Naive thymus-derived CD8-positive, alpha-beta T cell (primary cell): ENCODE measurements around the gene ZBTB7A. TPM values are rescaled to one million over a fixed set of nuclear protein-coding genes. Genes with fewer than 3 reads are reported as not detected.

Experiments
- ATAC-seq, 2 donors: fragments of 150-1000 bp; cut with Tn5 transposase in 1 of 2; sonication (Bioruptor Pico), chemical (Tn5 transposase) in 1 of 2; 1 replicate in 1 of 2; 2 replicates in 1 of 2; pipeline ENCODE4 v1.10.0; 2021; ENCODE audit warnings: mild to moderate bottlenecking in 2 of 2, moderate library complexity in 2 of 2
- POLR2A ChIA-PET: fragments of 350-600 bp; sonication (Branson Sonifier 250); formaldehyde crosslinking; loops from one replicate; lab custom pipeline; 2021; ENCODE audit warnings: antibody characterized with exemption; lab: Charles Lee
- DNase-seq, 10 donors: peaks; one replicate each; pipeline versions ENCODE4 v3.0.0 to v3.0.0-alpha.2; 2020 to 2022
- H3K27ac Mint-ChIP-seq, 10 donors: one replicate each; pipeline ENCODE4 v1.8.0; 2020 to 2022; ENCODE audit warnings: mild to moderate bottlenecking in 10 of 10, mixed read lengths in 10 of 10, moderate library complexity in 4 of 10, inconsistent platforms in 1 of 10
- H3K27me3 Mint-ChIP-seq, 5 donors: one replicate each; pipeline ENCODE4 v1.8.0; 2021 to 2022; ENCODE audit warnings: mixed read lengths in 5 of 5
- H3K36me3 Mint-ChIP-seq, 3 donors: one replicate each; pipeline ENCODE4 v1.8.0; 2020 to 2022; ENCODE audit warnings: mixed read lengths in 3 of 3, mild to moderate bottlenecking in 2 of 3, inconsistent platforms in 1 of 3
- H3K4me1 Mint-ChIP-seq, 4 donors: one replicate each; pipeline ENCODE4 v1.8.0; 2021 to 2022; ENCODE audit warnings: mixed read lengths in 4 of 4
- H3K4me3 Mint-ChIP-seq, 10 donors: one replicate each; pipeline ENCODE4 v1.8.0; 2020 to 2022; ENCODE audit warnings: mild to moderate bottlenecking in 10 of 10, mixed read lengths in 10 of 10, moderate library complexity in 6 of 10, inconsistent platforms in 1 of 10
- H3K9me3 Mint-ChIP-seq, 9 donors: one replicate each; pipeline ENCODE4 v1.8.0; 2020 to 2022; ENCODE audit warnings: mixed read lengths in 9 of 9, mild to moderate bottlenecking in 3 of 9, inconsistent platforms in 1 of 9, moderate library complexity in 1 of 9
- polyA plus RNA-seq, 3 donors: library from polyadenylated mRNA; unstranded; fragments of 300-500 nt; fragmentation: Illumina TruSeq; gene quantifications; one replicate each; pipeline ENCODE4 v1.2.3, GENCODE V29; 2021
- total RNA-seq, 8 experiments: library from RNA in 2 of 8; stranded (reverse) in 2 of 8; gene quantifications; one replicate each; pipeline ENCODE4 v1.2.3 and lab custom pipeline; 2021 to 2026

The ZBTB7A gene
- total and polyA plus RNA-seq, 5 experiments from 2014 or later: 31.3 to 59.9 (median 52.2) TPM

DNA sequence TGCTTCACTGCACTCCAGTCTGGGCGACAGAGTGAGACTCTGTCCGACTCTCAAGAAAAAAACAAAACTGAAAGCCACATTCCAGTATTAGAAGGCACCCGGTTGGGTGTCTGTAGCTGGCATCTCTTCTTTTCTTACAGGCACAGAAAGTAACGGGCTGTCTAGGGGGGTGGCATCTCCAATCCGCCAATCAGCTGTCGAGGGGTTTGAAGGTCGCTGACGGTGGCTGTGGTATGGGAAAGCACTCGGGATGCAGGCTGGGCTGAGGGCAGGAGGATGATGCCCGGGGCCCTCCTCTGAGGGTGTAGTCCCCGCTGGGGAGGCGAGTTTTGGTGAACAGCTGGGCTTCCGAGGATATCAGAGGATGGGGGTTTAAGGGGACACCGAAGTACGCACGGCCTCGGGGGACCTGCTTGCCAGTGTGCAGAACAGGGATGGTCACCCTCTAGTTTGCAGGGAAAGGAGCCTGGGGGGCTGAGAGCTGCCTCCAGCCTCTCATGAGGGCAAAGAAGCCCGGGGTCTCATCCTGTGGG is 27.0 kb upstream of the ZBTB7A start:
- DNase-seq: no peak
- H3K36me3 Mint-ChIP-seq: peaks cover 0 to 21% (median 6%) of the 10 kb centered on the region in 3 donors
- POLR2A ChIA-PET: interaction anchor here (0.6 to 5.0 kb wide), 3 partner anchors 11 to 573 kb away, joined by 3 to 32 read pairs (median 4); partner anchors contain the start of gene ZBTB7A

DNA sequence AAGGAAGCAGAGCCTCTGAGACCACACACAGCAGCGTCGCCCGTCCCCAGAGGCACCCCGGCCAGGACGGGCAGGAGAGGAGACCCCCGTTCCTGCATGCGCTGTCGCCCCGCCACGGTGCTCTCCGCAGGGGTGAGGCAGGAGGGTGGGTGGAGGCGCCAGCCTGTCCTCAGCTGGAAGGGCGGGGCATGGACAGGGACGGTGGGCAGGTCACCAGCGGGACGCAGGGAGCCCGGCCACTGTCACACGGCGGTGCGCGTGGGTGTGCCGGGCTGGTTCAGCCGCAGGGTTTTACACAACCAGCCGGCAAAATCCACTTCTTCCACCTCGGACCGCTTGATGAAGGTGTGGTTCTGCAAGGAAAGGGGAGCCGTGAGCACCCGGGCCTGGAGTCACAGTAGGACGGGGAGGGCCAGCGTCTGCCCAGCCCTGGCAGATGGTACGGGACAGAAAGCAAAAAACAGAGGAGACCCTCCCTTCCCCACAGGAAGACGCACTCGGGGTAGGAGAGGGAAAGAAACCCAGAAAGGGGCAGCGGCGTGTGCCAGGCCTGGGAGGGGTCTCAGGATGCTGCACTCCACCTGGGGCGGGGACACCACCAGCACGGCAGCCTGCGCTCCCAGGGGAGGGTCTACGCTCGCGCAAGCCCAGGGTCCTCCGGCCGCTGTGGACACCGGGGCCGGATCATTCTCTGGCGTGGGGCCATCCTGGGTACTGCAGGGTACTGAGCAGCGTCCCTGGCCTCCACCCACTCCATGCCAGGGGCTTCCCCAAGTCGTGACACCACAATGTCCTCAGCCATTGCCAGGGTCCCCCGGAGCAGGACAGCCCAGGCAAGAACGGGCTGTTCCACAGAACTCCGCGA is 23.9 kb upstream of the ZBTB7A start:
- peak overlapping the region in 1 of 10 donors; percentile 11 for H3K4me3 Mint-ChIP-seq
- H3K9me3 Mint-ChIP-seq: no peaks in the 10 kb centered on the region
- no peak for DNase-seq

More for the DNA sequence above, 27.0 kb upstream of the ZBTB7A start:
- Mint-ChIP-seq H3K27ac (peak overlapping the region in 6 of 10 donors; percentile 28 to 69 (median 58)), H3K27me3 (no peaks in the 10 kb centered on the region), H3K9me3 (no peaks in the 10 kb centered on the region), H3K4me1 (peaks cover 6 to 18% (median 15%) of the 10 kb centered on the region in 4 donors), H3K4me3 (no peak overlapping the region)
- ATAC-seq: no peak

DNA sequence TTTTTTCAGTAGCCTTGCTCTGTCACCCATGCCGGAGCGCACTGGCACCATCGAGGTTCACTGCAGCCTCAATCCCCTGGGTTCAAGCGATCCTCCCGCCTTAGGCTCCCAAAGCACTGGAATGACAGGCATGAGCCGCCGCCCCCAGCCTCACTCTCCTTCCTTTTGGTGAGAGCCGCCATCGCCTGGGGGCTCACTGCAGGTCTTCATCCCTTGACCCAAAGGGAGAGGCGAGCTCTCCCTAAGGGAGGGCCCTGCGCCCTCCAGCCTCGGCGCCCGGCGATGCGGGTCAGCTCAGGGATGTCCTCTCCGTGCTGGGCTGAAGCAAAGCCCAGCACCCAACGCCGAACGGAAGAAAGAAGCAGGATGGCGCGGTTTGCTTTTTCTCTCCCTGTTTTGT is 23.2 kb upstream of the ZBTB7A start:
- peak overlapping the region in 4 of 10 donors; percentile 4 to 71 (median 38) for H3K4me3 Mint-ChIP-seq
- ATAC-seq (no peak), DNase-seq (no peak)
- peak overlapping the region in 9 of 10 donors; percentile 78 to 96 (median 92) for H3K27ac Mint-ChIP-seq
- peaks cover 18 to 51% (median 41%) of the 10 kb centered on the region in 4 donors for H3K4me1 Mint-ChIP-seq
- no peaks in the 10 kb centered on the region for H3K27me3 Mint-ChIP-seq
- POLR2A ChIA-PET: interaction anchor here (0.5 to 2.3 kb wide), 13 partner anchors 9 to 659 kb away, joined by 4 to 48 read pairs (median 6); partner anchors contain the start of genes PIAS4 and ZBTB7A
- no peaks in the 10 kb centered on the region for H3K9me3 Mint-ChIP-seq
- H3K36me3 Mint-ChIP-seq: peaks cover 0 to 5% (median 0%) of the 10 kb centered on the region in 3 donors

More for the DNA sequence above, 23.9 kb upstream of the ZBTB7A start:
- Mint-ChIP-seq H3K4me1 (peaks cover 18 to 48% (median 41%) of the 10 kb centered on the region in 4 donors), H3K27me3 (no peaks in the 10 kb centered on the region), H3K27ac (peak overlapping the region in 8 of 10 donors; percentile 3 to 96 (median 88)), H3K36me3 (peaks cover 0 to 5% (median 0%) of the 10 kb centered on the region in 3 donors)
- no peak for ATAC-seq
- POLR2A ChIA-PET: interaction anchor here (0.5 to 2.3 kb wide), 11 partner anchors 8 to 660 kb away, joined by 4 to 48 read pairs (median 8); partner anchors contain the start of genes PIAS4 and ZBTB7A

DNA sequence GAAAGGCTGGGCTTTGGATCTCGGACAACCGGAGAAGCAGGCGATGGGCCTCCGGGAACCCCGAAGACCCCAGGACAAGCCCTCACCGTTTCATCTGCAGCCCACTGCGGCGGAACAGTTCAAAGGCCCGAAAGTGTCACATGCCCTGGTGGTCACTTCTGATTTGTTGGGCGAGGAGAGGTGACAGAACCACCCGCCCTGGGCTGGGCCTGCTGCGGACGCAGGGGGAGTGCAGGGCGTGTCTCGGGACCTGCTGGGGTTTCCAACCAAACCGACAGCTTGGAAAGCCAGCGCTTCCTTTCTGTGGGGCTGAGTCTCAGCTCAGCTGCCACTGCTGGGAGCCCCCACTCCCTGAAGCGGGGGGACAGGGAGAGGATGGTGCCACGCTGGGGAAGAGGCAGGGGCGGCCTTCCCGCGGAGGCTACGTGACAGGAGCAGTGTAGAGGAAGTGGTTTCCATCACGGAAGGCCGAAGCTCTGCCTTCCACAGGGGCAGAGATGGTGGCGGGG is 22.8 kb upstream of the ZBTB7A start:
- H3K36me3 Mint-ChIP-seq: peaks cover 0 to 5% (median 0%) of the 10 kb centered on the region in 3 donors
- H3K9me3 Mint-ChIP-seq: no peaks in the 10 kb centered on the region
- ATAC-seq: peak; percentile 48 to 56
- H3K4me3 Mint-ChIP-seq: peak overlapping the region; percentile 58 to 84 (median 78)
- H3K27me3 Mint-ChIP-seq: no peaks in the 10 kb centered on the region
- POLR2A ChIA-PET: interaction anchor here (0.5 to 2.3 kb wide), 20 partner anchors 9 to 1811 kb away, joined by 3 to 48 read pairs (median 6); partner anchors contain the start of genes PIAS4 and ZBTB7A
- H3K27ac Mint-ChIP-seq: peak overlapping the region; percentile 78 to 96 (median 94)
- DNase-seq: peak in 7 of 10 donors; percentile 14 to 64 (median 40)
- H3K4me1 Mint-ChIP-seq: peaks cover 18 to 56% (median 46%) of the 10 kb centered on the region in 4 donors

DNA sequence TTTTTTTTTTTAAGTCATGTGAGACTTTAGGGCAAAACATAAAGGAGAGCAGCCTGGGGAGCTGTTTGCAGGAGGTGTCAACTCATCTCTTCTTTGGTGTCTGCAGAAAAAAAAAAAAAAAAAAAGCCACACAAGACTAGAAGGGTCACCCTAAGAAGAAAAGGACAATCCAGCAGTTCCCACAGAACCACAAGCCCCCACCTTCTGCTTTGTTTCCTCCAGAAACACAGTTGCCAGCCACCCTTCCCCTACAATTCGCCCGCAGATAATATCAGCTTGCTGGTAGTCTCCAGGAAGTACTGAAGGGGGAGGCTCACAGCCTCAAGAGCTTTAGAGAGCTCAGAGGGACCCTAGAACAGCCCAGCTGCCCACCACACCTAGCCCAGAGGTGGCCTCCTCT is 22.3 kb upstream of the ZBTB7A start:
- DNase-seq: peak in 8 of 10 donors; percentile 33 to 75 (median 56)
- Mint-ChIP-seq H3K9me3 (no peaks in the 10 kb centered on the region), H3K36me3 (peaks cover 0 to 5% (median 0%) of the 10 kb centered on the region in 3 donors)

DNA sequence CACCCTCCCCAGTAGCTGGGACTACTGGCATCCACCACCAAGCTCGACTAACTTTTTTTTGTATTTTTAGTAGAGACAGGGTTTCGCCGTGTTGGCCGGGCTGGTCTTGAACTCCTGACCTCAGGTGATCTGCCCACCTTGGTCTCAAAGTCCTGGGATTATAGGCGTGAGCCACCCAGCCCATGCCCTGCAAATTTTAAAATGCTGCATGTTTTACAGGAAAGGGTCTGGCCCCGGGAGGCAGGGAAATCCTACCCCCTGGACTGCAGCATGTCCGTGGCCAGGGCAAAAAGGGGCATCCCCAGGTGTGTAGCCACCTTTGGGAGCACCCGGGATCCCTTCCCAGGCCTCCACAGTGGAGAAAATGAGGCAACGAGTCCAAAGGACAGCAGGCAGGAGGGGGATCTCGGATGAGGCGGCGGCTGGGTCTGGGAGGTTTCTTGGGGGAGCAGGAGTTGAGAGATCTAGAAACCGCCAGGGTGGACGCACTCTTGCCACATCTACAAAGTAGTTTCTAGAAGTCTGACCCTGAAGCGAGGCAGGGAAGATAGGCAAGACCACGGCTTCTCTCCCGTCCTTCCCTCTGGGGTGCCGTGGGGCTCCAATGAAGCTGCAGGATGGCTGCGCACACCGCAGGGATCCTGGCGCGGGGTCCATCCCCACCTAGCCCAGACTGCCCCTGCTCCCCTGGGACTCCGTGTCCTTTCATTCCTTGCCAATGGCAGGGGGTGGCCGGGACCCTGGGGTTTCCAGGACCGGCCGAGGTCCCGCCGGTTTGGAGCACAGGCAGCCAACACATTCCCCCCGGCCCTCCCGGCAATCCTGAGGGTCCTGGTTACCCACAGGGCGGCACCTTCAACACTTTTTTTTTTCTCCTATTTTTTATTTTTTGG is 21.3 kb upstream of the ZBTB7A start:
- POLR2A ChIA-PET: interaction anchor here (0.6 to 2.3 kb wide), 16 partner anchors 8 to 498 kb away, joined by 3 to 48 read pairs (median 5); partner anchors contain the start of gene ZBTB7A
- peak overlapping the region; percentile 78 to 96 (median 94) for H3K27ac Mint-ChIP-seq
- peak overlapping the region; percentile 58 to 85 (median 78) for H3K4me3 Mint-ChIP-seq
- no peak for DNase-seq
- no peaks in the 10 kb centered on the region for H3K27me3 Mint-ChIP-seq
- H3K9me3 Mint-ChIP-seq: no peaks in the 10 kb centered on the region
- H3K4me1 Mint-ChIP-seq: peaks cover 22 to 64% (median 55%) of the 10 kb centered on the region in 4 donors
- ATAC-seq: no peak
- H3K36me3 Mint-ChIP-seq: no peaks in the 10 kb centered on the region

More for the DNA sequence above, 22.3 kb upstream of the ZBTB7A start:
- H3K27ac Mint-ChIP-seq: peak overlapping the region; percentile 78 to 96 (median 94)
- peaks cover 20 to 59% (median 49%) of the 10 kb centered on the region in 4 donors for H3K4me1 Mint-ChIP-seq
- POLR2A ChIA-PET: interaction anchor here (0.5 to 2.3 kb wide), 19 partner anchors 9 to 1811 kb away, joined by 3 to 48 read pairs (median 6); partner anchors contain the start of gene ZBTB7A
- no peaks in the 10 kb centered on the region for H3K27me3 Mint-ChIP-seq
- H3K4me3 Mint-ChIP-seq: peak overlapping the region; percentile 58 to 84 (median 78)
- ATAC-seq: peak; percentile 76 to 83

DNA sequence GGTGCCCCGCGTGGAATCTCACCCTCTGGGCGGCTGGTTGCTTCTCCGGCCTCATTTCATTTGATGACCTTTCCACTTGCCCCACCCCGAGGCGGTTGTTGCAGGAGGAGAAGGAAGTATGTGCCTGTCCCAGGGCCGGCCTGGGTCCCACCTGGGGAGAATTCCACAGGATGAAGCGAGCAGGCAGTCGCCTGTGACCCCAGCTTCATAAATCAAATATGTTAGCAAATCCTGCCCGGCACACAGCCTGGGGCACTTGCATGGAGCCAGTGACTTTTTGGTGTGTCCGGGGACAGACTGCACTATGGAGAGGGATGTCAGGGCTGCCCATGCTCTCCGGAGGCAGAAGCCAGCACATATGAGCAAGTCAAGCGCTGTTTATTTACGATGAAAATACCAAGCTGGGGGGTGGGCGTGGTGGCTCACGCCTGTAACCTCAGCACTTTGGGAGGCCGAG is 19.7 kb upstream of the ZBTB7A start:
- Mint-ChIP-seq H3K4me3 (peak overlapping the region in 9 of 10 donors; percentile 31 to 70 (median 51)), H3K27ac (peak overlapping the region in 8 of 10 donors; percentile 50 to 94 (median 76)), H3K9me3 (no peaks in the 10 kb centered on the region), H3K36me3 (no peaks in the 10 kb centered on the region), H3K4me1 (peaks cover 22 to 69% (median 61%) of the 10 kb centered on the region in 4 donors), H3K27me3 (no peaks in the 10 kb centered on the region)
- no peak for ATAC-seq
- POLR2A ChIA-PET: interaction anchor here (0.7 to 1.8 kb wide), 6 partner anchors 8 to 52 kb away, joined by 3 to 17 read pairs (median 4); partner anchors contain the start of gene ZBTB7A
- no peak for DNase-seq

DNA sequence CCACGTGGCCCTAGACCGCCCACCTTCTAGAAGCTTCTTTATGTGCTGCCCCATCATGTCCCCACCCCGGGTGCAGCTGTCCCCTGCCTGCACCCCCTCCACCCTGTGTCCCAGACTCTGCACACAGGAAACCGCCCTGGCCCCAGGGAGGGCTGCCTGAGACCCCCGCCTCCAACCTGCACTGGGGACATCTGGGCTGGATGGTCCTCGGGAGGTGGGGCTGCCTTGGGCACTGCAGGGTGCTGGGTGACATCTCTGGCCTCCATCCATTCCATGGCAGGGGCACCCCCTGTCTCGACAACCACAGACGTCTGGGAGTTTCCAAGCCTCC is 17.8 kb upstream of the ZBTB7A start:
- Mint-ChIP-seq H3K27me3 (no peaks in the 10 kb centered on the region), H3K4me1 (peaks cover 20 to 65% (median 57%) of the 10 kb centered on the region in 4 donors), H3K9me3 (no peaks in the 10 kb centered on the region), H3K27ac (peak overlapping the region; percentile 83 to 94 (median 92)), H3K36me3 (no peaks in the 10 kb centered on the region), H3K4me3 (peak overlapping the region in 9 of 10 donors; percentile 20 to 79 (median 69))
- POLR2A ChIA-PET: interaction anchor here (1.1 to 2.0 kb wide), 4 partner anchors 11 to 321 kb away, joined by 3 to 6 read pairs (median 3); no protein-coding TSS in a partner anchor
- DNase-seq (no peak), ATAC-seq (no peak)

DNA sequence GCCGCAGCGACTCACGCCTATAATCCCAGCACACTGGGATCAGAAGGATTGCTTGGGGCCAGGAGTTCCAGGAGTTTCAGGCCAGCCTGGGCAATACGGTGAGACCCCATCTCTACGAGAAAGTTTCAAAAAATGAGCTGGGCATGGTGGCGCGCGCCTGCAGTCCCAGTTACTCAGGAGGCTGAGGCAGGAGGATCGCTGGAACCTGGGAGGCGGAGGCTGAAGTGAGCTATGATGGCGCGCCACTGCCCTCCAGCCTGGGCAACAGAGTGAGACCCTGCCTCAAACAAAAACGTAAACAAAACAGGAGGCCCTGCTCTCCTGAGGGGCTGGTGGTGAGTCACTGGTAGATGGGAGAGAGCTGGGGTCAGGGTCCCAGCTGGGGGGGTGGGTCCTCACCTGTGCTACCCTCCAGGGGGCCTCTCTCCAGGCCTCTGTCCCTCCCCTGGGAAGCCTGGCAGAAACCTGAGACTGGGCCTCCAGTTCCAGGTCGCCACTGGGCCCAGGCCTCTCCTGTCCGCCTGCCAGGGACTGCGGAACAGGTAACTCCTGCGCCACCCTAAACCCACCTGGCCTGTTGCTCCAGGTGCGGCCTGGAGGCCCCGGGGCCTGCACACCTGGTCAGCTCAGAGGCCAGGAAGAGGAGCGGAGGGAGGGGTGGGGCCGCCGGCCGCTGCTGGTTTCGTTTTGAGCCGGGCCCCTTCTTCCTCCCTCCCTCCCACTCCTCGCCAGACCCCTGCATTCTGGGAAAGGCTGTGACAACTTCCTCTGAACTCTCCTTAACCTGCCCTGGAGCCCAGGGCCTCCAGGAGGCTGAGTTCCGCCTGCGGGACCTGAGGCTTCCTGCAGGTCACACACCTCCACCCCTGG is 17.2 kb upstream of the ZBTB7A start:
- Mint-ChIP-seq H3K4me3 (peak overlapping the region in 9 of 10 donors; percentile 20 to 79 (median 69)), H3K4me1 (peaks cover 16 to 60% (median 51%) of the 10 kb centered on the region in 4 donors), H3K36me3 (no peaks in the 10 kb centered on the region), H3K27ac (peak overlapping the region; percentile 83 to 94 (median 92)), H3K27me3 (no peaks in the 10 kb centered on the region), H3K9me3 (no peaks in the 10 kb centered on the region)
- ATAC-seq (peak; percentile 13 to 61), DNase-seq (no peak)
- POLR2A ChIA-PET: interaction anchor here (0.8 to 2.0 kb wide), 7 partner anchors 11 to 321 kb away, joined by 3 to 11 read pairs (median 3); partner anchors contain the start of gene ZBTB7A

DNA sequence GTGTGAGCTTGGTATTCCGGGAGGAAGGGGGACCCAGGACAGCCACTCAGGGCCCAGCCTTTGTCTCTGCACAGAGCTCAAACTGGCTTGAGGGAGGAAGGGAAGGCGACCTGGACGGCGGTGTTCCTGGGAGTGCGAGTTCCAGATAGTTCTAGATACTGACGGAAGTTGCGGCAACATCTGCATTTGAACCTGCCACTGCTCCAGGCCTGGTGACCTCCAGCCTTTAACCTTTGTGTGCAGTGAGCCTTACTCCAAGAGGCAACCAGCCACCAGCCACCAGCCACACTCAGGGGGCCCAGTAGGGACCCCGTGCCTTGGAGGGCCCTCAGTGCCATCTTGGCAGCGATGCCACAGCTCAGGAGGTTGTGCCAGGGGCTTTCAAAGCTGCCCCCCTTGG is 15.5 kb upstream of the ZBTB7A start:
- DNase-seq (no peak), ATAC-seq (no peak)
- POLR2A ChIA-PET: interaction anchor here (0.7 to 1.9 kb wide), 3 partner anchors 9 to 22 kb away, joined by 3 to 12 read pairs (median 6); no protein-coding TSS in a partner anchor
- peaks cover 10 to 57% (median 47%) of the 10 kb centered on the region in 4 donors for H3K4me1 Mint-ChIP-seq
- H3K9me3 Mint-ChIP-seq: no peaks in the 10 kb centered on the region
- H3K36me3 Mint-ChIP-seq: no peaks in the 10 kb centered on the region
- H3K27ac Mint-ChIP-seq: peak overlapping the region in 3 of 10 donors; percentile 10 to 65 (median 19)
- no peaks in the 10 kb centered on the region for H3K27me3 Mint-ChIP-seq
- no peak overlapping the region for H3K4me3 Mint-ChIP-seq
